ENCODE measurements around the gene COX5B. TPM values are rescaled to one million over a fixed set of nuclear protein-coding genes. Genes with fewer than 3 reads are reported as not detected.
A peak's percentile ranks its signal among the peaks of the same experiment; 100 is the strongest.

COX5B gene
- total RNA-seq, 1 donor from 2014 or later = 155 TPM

DNA sequence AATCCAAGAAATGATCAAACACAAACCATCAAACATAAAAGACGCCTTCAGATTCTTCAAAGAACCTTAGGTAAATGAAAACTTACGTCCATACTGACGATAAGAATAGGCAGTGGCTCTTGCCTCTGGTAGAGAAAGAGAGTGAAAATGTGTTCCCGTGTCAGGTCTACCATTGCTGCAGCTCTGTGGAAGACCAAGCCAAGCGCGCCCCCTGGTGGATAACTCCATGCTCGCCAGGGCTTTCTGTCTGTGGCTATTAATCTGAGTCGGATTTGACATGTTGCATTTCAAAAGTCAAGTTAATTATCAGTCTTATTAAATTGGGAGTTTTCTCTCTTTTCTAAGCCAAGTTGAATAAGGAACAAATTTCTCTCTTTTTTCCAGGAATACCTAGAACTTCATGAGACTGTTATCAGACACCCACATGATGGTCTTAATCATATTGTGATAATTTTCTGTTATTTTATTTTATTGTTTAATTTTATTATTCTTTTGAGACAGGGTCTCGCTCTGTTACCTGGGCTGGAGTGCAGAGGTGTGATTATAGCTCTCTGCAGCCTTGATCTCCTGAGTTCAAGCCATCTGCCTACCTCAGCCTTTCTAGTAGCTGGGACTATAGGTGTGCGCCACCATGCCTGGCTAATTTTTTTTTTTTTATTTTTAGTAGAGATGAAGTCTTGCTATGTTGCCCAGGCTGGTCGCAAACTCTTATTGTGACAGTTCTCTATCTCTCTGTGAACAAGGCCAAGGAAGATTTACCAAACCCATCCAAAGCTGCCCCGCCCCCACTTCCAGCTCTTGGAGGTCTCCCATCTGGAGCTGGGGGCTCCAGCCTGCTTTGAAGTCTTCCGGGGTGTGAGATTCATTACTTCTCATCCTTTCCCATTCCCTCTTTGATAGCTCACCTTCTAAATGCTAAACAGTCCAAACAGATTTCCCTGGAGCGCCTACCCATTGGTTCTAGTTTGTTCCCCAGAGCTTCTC is 51.7 kb downstream of the COX5B start:
- Histone ChIP-seq H3K4me1 (no peaks in the 10 kb centered on the region), H3K36me3 (no peaks in the 10 kb centered on the region), H3K27ac (no peak overlapping the region), H3K27me3 (no peaks in the 10 kb centered on the region), H3K4me3 (no peak overlapping the region), H3K9me3 (no peaks in the 10 kb centered on the region)
- intact Hi-C loops (cut with DNase I) = no loop called here
- DNase-seq = peak; percentile 93
- TF ChIP-seq, protein P1, sequence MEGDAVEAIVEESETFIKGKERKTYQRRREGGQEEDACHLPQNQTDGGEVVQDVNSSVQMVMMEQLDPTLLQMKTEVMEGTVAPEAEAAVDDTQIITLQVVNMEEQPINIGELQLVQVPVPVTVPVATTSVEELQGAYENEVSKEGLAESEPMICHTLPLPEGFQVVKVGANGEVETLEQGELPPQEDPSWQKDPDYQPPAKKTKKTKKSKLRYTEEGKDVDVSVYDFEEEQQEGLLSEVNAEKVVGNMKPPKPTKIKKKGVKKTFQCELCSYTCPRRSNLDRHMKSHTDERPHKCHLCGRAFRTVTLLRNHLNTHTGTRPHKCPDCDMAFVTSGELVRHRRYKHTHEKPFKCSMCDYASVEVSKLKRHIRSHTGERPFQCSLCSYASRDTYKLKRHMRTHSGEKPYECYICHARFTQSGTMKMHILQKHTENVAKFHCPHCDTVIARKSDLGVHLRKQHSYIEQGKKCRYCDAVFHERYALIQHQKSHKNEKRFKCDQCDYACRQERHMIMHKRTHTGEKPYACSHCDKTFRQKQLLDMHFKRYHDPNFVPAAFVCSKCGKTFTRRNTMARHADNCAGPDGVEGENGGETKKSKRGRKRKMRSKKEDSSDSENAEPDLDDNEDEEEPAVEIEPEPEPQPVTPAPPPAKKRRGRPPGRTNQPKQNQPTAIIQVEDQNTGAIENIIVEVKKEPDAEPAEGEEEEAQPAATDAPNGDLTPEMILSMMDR (IDR thresholded peaks at IDR 0.05) = peak; percentile 95
- peak; percentile 97 for ATAC-seq

Other genes with a start within 250 kb of the COX5B start
- gene ANKRD36B, start 56.2 kb upstream of the COX5B start, total RNA-seq = 17.4 TPM
- gene ACTR1B, start 18.0 kb downstream of the COX5B start, total RNA-seq = 60.7 TPM
- gene C2orf92, start 23.7 kb downstream of the COX5B start, total RNA-seq = 14.4 TPM
- 10.2 TPM for gene ZAP70, start 67.5 kb downstream of the COX5B start, total RNA-seq

Data from upper lobe of right lung (tissue), 1 donor.